Measurements from ENCODE around the gene MYOG. TPM values are rescaled to one million over a fixed set of nuclear protein-coding genes. Genes with fewer than 3 reads are reported as not detected.

MYOG gene
- total RNA-seq, 1 experiment from 2014 or later = not detected

GRCh38 chr1:203036135-203036534, 49.7 kb downstream of the MYOG start:
- no CpG with 5 or more reads among the region's 4 CpGs for WGBS (ENCODE audit: extremely low coverage, insufficient read length, low lambda C conversion rate)
- H2AFZ ChIP-seq (ENCODE audit: low read length) = no peak overlapping the region
- no peak overlapping the region for H3K56ac ChIP-seq (ENCODE audit: insufficient read length, low read depth, low read length)
- no peak overlapping the region for H4K5ac ChIP-seq (ENCODE audit: insufficient read length, low read depth, low read length)
- H3K36me3 Mint-ChIP-seq (ENCODE audit: insufficient read depth in 1 of 3, low read depth in 3 of 3) = peaks cover 1 to 11% (median 2%) of the 10 kb centered on the region in 3 experiments; a peak in 4 of 7 replicates
- H2BK20ac ChIP-seq (ENCODE audit: low read depth, low read length, poor library complexity, severe bottlenecking) = no peak overlapping the region
- H3K79me2 ChIP-seq (ENCODE audit: insufficient read depth, low read length) = no peaks in the 10 kb centered on the region
- no peak overlapping the region for H3K4me2 ChIP-seq (ENCODE audit: insufficient read depth, insufficient read length, low read length)
- TF ChIP-seq, protein P1, sequence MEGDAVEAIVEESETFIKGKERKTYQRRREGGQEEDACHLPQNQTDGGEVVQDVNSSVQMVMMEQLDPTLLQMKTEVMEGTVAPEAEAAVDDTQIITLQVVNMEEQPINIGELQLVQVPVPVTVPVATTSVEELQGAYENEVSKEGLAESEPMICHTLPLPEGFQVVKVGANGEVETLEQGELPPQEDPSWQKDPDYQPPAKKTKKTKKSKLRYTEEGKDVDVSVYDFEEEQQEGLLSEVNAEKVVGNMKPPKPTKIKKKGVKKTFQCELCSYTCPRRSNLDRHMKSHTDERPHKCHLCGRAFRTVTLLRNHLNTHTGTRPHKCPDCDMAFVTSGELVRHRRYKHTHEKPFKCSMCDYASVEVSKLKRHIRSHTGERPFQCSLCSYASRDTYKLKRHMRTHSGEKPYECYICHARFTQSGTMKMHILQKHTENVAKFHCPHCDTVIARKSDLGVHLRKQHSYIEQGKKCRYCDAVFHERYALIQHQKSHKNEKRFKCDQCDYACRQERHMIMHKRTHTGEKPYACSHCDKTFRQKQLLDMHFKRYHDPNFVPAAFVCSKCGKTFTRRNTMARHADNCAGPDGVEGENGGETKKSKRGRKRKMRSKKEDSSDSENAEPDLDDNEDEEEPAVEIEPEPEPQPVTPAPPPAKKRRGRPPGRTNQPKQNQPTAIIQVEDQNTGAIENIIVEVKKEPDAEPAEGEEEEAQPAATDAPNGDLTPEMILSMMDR (conservative IDR thresholded peaks at IDR 0.05) = no peak
- no peak overlapping the region for H3K23ac ChIP-seq (ENCODE audit: insufficient read length, low read depth, low read length)
- no peaks in the 10 kb centered on the region for H3K9me3 Mint-ChIP-seq
- H3K4me1 ChIP-seq (ENCODE audit: insufficient read depth, low read length) = peaks cover 7% of the 10 kb centered on the region; the same call in 1 of the 2 replicates
- H2BK15ac ChIP-seq (ENCODE audit: low read depth, low read length) = no peak overlapping the region
- no peak overlapping the region for H3K9ac ChIP-seq (ENCODE audit: extremely low read depth, insufficient read length, low read length)
- no peaks in the 10 kb centered on the region for H3K23me2 ChIP-seq (ENCODE audit: insufficient read length, low read depth, low read length, poor library complexity, severe bottlenecking)
- peak; percentile 38 for DNase-seq
- no peak overlapping the region for H2BK12ac ChIP-seq (ENCODE audit: insufficient read length, low read depth, low read length)
- H4K91ac ChIP-seq (ENCODE audit: insufficient read length, low read depth, low read length) = no peak overlapping the region
- H3K9me3 ChIP-seq (ENCODE audit: control insufficient read depth, low read depth, low read length) = no peaks in the 10 kb centered on the region
- no peak overlapping the region for H2BK5ac ChIP-seq (ENCODE audit: insufficient read length, low read length)
- no peak overlapping the region for H4K8ac ChIP-seq (replicated peaks; ENCODE audit: insufficient read length, low read depth, low read length)
- H2BK120ac ChIP-seq (ENCODE audit: low read depth, low read length, poor library complexity, severe bottlenecking) = no peak overlapping the region
- no peak overlapping the region for H3K4me3 Mint-ChIP-seq
- peaks cover 24 to 30% of the 10 kb centered on the region in 2 experiments for H3K4me1 Mint-ChIP-seq
- H2AK5ac ChIP-seq (ENCODE audit: insufficient read length, low read length) = no peak overlapping the region
- H3K14ac ChIP-seq (ENCODE audit: insufficient read depth, low read length) = 0 out of 2 replicates have a peak overlapping the region, but pooled peaks have one; percentile 32
- H3K27ac ChIP-seq (ENCODE audit: insufficient read length, low read depth, low read length) = no peak overlapping the region
- H3K27me3 Mint-ChIP-seq (ENCODE audit: low read depth) = peaks cover 3% of the 10 kb centered on the region
- no peak overlapping the region for H3T11ph ChIP-seq (ENCODE audit: low read length)
- no peaks in the 10 kb centered on the region for H3K79me1 ChIP-seq (ENCODE audit: insufficient read depth, low read depth, low read length, poor library complexity, severe bottlenecking)
- peak overlapping the region in 1 of 3 experiments; percentile 88; a peak in 2 of 7 replicates for H3K27ac Mint-ChIP-seq
- H3K18ac ChIP-seq (ENCODE audit: insufficient read length, low read depth, low read length) = no peak overlapping the region
- peaks cover 1% of the 10 kb centered on the region for H4K20me1 ChIP-seq (ENCODE audit: control insufficient read depth, insufficient read depth, insufficient read length)
- H3K27me3 ChIP-seq (ENCODE audit: insufficient read depth, low read length) = no peaks in the 10 kb centered on the region
- H3K4ac ChIP-seq (ENCODE audit: low read depth, low read length) = no peak overlapping the region
